HG03064 (cell line): Measurements from ENCODE around the gene PITRM1.

Source experiments
- ATAC-seq: cut with Tn5 transposase; IDR thresholded peaks from one replicate; pipeline ENCODE4 v1.9.1; 2021; ENCODE audit warnings: low read depth; ENCODE audit not compliant: unreplicated experiment

The PITRM1 gene

DNA sequence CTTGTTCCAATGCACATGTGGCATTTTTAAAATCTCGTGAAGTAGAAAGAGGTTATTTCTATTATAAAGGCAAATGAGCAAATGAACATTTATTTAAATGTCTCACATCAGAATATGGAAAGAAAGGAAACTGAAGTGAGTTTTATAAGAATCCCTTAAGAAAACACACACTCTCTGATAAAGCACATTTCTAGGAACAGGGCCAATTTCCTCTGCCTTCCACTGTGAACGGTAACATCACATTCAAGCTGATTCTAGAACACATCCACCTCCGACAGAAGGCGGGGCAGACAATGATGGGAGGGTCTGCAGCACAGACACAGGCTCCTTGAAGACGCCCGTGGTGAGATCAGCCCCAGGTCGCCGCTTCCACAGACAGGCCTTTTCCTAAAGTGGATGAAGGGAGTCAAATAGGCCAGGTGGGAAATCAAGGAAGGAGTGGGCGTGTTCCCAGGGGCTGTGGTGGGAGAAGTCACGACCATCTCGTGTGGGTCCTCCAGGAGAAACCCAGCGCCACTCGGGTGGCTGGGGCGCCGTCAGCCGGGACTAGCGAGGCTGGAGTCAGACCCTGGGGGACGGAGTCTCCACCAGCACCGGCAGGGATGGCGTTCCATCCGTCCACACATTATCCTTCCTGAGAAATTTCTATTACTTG is 31.1 kb downstream of the PITRM1 start:
- ATAC-seq = no peak

DNA sequence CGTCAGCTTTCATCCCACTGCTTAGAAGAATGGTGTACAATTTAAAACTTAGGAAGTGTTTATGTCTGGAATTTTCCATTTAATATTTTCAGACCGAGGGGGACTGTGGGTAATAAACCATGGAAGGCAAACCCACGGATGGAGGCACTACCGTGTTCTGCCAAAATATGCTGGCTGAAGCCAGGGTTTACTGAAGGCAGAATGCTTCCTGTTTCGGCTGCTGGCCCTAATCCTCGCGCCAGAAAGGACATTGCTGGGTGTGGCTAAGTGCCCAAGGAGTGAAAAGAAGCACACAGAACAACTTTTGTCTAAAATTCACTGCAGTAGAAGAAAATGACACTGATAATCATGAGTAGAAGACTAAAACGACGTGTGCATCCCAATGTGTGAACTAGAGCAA is 32.3 kb downstream of the PITRM1 start:
- ATAC-seq = no peak

DNA sequence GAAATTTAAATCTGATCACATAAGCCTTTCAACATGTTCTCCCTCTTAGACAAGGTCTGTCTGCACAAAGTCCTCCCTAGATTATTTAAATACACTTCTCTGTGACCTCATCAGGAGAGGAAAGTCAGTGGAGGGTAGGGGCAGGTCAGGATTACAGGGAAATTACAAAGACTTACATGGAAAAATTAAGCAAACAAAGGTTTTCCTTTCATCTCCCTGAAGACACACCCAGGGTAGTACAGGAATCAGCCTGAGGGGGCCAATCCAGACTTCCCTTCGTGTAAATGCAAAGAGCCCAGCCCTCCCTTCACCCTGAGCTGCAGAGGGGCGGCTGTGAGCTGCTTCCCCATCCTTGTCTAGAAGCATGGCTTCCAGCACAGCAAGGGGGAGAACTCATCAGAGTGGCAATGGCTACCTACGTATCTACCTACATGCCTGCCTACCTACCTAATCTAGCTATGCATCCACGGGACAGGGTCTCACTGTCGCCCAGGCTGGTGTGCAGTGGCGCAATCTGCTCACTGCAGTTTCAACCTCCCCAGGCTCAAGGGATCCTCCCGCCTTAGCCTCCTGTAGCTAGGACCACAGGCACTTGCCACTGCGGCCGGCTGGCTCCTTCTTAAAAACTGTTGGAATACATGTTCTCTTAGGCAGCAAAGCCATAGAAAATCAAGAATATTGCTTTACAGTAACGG is 33.2 kb downstream of the PITRM1 start:
- ATAC-seq = no peak

DNA sequence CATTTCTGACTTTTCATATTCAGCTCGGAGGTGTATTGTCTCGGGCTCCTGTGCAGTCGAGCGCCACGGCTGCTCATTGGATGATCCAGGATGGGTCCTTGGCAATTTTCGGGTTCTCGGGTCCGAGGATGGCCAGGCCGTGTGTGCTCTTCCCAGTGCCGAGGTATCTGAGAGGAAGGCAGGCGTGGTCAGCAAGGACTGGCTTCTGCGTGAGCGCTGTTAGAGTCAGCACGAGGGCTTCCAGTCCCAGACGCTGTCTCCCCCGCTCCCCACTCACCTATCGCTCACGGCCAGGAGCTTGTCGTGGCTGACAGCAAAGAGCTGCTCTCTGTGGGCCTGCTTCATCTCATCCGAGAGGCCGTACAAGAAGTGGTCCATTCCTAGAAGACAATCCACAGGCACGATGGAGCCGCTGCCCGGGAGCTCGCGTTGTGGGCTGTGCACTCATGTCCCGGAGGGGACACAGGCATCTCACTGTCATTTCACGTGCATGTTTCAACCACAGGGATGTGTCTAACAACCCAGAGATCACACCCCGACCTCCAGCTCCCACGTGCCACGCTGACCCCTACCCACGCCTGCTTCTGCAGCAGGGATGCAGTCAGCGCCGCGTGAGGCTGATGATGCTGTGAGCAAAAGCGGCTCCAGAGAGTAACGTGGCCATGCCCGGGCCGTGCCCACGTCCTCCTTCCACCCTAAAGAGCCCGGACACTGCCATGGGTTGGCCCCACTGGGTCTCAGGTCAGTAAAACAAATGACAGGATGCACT is 34.4 kb downstream of the PITRM1 start:
- no peak for ATAC-seq

DNA sequence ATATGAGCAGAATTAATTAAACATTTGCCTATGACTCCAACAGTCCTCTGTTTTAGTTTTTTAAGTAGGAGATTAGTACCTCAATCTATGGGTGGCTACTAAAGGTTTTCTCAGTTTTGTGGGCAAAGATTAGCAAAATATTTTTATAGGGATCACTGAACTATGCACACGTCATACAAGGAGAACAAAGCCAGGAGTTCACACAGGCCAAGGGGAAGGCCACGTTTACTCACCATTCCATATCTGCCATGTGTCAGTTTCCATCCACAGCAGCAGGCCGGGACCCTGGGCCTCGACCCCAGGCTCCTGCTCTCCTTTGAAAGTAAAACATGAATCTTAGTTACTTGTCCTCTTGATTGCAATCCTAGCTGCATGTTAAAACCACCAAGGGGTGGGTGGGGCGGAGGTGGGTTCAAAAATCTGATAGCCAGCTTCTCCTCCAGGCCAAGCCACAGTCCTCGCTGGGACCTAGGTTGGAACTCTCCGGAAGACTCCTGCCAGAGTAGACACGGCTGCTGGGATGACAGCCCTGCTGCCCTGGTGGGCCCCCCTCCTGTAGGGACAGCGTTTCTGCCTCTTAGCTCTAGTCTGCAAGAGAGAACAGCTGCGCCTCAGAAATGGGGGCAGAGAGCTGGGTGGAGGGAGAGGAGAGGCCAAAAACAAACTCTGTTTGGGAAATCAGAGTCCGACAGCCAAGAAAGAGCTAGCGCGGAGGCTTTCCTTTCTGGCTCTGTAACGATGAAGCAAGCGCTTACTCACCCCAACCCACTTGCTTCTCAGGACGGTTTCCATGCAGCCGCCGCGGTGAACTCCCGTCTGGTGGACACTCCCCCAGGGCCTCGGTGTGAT is 35.6 kb downstream of the PITRM1 start:
- ATAC-seq = no peak

- ATAC-seq = no peak
These were observed 36.2 kb downstream of the PITRM1 start for GRCh38 chr10:3136336-3136735.

GRCh38 chr10:3135006-3135405 is 37.6 kb downstream of the PITRM1 start:
- no peak for ATAC-seq

DNA sequence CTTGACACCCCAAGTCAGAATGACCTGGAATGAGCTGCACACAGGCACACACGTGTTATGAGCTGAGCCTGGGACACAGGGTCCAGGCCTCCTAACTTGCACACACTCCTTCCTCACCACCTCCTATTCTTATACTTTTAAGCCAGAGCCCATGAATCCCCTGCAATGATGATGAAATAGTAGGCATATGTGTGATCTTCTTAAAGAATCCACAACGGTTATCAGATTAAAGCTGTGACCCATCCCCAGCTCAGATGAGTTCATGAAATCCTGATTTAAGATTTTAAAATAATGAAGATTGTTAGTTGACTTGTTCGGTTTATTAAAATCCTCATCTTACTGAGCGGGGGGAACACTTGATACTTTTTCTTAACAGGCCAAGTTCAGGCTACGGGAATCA is 38.6 kb downstream of the PITRM1 start:
- ATAC-seq = no peak

GRCh38 chr10:3132036-3133025 is 40.3 kb downstream of the PITRM1 start:
- ATAC-seq = no peak

- ATAC-seq = no peak
These were observed 41.5 kb downstream of the PITRM1 start for GRCh38 chr10:3131098-3131497.

DNA sequence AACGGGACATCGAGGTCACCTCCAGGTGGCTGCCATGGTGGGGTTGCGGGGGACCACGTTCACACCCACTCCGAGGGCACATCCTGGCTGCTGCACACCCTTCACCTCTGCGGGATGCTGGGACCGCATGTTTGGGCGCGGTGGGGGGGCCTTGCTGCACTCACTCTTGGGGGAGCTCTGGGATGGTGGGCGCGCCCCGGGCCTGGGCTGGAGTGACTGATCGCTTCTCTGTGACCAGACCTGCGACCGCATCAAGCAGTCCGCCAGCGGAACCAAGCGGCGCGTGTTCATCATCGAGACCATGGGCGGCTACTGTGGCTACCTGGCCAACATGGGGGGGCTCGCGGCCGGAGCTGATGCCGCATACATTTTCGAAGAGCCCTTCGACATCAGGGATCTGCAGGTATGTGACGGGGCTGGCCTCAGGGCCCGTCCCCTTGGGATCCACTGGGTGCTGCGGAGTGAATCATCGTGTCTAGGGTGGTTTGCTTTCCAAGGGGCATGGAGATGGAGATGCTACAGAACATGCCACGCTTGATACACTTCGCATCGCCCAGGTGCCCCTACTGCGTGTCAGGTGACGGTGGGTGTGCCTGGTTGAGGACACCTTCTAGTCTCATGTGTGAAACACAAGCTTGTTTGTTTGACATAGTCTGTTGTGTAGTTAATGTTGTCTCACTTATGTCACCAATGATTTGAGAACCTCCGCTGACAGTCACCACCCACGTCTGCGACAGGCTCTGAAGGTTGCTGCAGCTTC is 42.8 kb downstream of the PITRM1 start:
- ATAC-seq = no peak

- ATAC-seq = no peak
These were observed 44.0 kb downstream of the PITRM1 start for GRCh38 chr10:3128379-3129130.

- ATAC-seq = no peak
These were observed 44.7 kb downstream of the PITRM1 start for GRCh38 chr10:3127921-3128320.

GRCh38 chr10:3126741-3127346 is 45.7 kb downstream of the PITRM1 start:
- no peak for ATAC-seq

DNA sequence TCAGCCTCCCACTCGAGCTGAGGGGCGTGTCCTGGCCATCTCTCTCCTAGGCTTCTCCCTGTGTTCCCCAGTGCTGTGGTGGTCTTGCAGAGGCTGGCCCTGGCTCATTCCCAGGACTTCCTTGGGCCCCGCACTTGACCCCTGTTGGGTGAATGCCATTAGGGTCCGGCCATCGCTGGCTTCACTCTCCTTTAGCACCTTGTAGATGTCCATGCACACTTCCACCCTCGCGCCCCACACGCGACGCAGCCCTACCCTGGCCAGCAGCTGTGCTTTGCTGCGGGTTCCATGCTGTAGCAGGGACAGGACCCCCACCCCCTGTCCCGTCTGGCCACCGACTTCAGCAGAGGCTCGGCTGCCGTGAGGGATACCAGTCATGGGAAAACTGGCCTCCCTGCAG is 46.3 kb downstream of the PITRM1 start:
- ATAC-seq = no peak

DNA sequence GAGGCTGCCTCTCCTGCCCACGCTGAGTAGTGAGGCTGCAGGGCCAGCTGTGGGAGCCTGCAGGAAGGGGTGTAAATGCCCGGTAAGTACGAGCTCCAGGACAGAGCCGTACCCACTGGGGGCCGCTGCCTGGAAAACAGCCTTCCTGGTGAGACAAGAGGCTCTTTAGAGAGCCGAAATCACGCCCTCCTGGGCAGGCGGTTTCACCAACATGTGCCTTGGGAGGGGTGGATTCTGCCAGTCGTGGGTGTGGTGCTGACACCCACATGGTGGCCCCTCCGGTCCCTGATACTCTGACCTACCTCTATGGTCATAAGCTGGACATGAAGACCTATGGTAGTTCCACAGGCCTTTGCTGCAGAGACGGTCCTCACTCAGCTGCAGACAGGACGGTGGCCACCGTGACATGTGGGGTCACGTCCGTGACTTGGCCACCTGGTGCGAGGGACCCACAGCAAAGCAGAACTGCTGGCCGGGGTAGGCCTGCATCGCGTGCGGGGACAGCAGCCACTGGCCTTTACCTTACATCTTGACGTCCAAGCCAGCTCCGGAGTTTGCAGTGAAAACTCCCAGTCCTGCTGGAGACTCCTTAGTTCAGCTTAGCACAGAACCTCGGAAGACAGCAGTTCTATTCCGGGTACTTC is 46.9 kb downstream of the PITRM1 start:
- ATAC-seq = no peak

GRCh38 chr10:3124412-3125175 is 48.0 kb downstream of the PITRM1 start:
- ATAC-seq = no peak
